ENCODE results near the gene R3HDM2.

R3HDM2 gene

GRCh38 chr12:57385586-57385985 lies 45.3 kb downstream of the R3HDM2 start:
- Histone ChIP-seq H3K27me3 (ENCODE audit: control insufficient read depth in 1 of 2, insufficient read depth in 2 of 2, low read length in 2 of 2) (no peaks in the 10 kb centered on the region), H3K9me3 (ENCODE audit: low read length) (no peaks in the 10 kb centered on the region), H3K36me3 (ENCODE audit: insufficient read depth, low read length) (no peaks in the 10 kb centered on the region), H3K9ac (ENCODE audit: low read length) (no peak overlapping the region), H3K27ac (ENCODE audit: low read depth, low read length) (no peak overlapping the region), H3K4me1 (ENCODE audit: insufficient read depth, low read length) (no peaks in the 10 kb centered on the region), H3K4me3 (ENCODE audit: low read depth in 1 of 2, low read length in 2 of 2) (no peak overlapping the region)

- Histone ChIP-seq H3K27me3 (ENCODE audit: control insufficient read depth in 1 of 2, insufficient read depth in 2 of 2, low read length in 2 of 2) (no peaks in the 10 kb centered on the region), H3K27ac (ENCODE audit: low read depth, low read length) (no peak overlapping the region), H3K36me3 (ENCODE audit: insufficient read depth, low read length) (no peaks in the 10 kb centered on the region), H3K9ac (ENCODE audit: low read length) (no peak overlapping the region), H3K4me1 (ENCODE audit: insufficient read depth, low read length) (no peaks in the 10 kb centered on the region), H3K9me3 (ENCODE audit: low read length) (no peaks in the 10 kb centered on the region), H3K4me3 (ENCODE audit: low read depth in 1 of 2, low read length in 2 of 2) (no peak overlapping the region)
These were observed 46.4 kb downstream of the R3HDM2 start for GRCh38 chr12:57384478-57384877.

- Histone ChIP-seq H3K9ac (ENCODE audit: low read length) (no peak overlapping the region), H3K27me3 (ENCODE audit: control insufficient read depth in 1 of 2, insufficient read depth in 2 of 2, low read length in 2 of 2) (no peaks in the 10 kb centered on the region), H3K4me1 (ENCODE audit: insufficient read depth, low read length) (no peaks in the 10 kb centered on the region), H3K9me3 (ENCODE audit: low read length) (no peaks in the 10 kb centered on the region), H3K36me3 (ENCODE audit: insufficient read depth, low read length) (no peaks in the 10 kb centered on the region), H3K27ac (ENCODE audit: low read depth, low read length) (no peak overlapping the region), H3K4me3 (ENCODE audit: low read depth in 1 of 2, low read length in 2 of 2) (no peak overlapping the region)
These were observed 49.1 kb downstream of the R3HDM2 start for GRCh38 chr12:57381693-57382220.

GRCh38 chr12:57380300-57380699 lies 50.5 kb downstream of the R3HDM2 start:
- Histone ChIP-seq H3K27me3 (ENCODE audit: control insufficient read depth in 1 of 2, insufficient read depth in 2 of 2, low read length in 2 of 2) (no peaks in the 10 kb centered on the region), H3K9ac (ENCODE audit: low read length) (no peak overlapping the region), H3K27ac (ENCODE audit: low read depth, low read length) (no peak overlapping the region), H3K4me1 (ENCODE audit: insufficient read depth, low read length) (no peaks in the 10 kb centered on the region), H3K9me3 (ENCODE audit: low read length) (no peaks in the 10 kb centered on the region), H3K4me3 (ENCODE audit: low read depth in 1 of 2, low read length in 2 of 2) (no peak overlapping the region), H3K36me3 (ENCODE audit: insufficient read depth, low read length) (no peaks in the 10 kb centered on the region)

GRCh38 chr12:57377103-57377840 lies 53.6 kb downstream of the R3HDM2 start:
- Histone ChIP-seq H3K4me1 (ENCODE audit: insufficient read depth, low read length) (peaks cover 3% of the 10 kb centered on the region), H3K27me3 (ENCODE audit: control insufficient read depth in 1 of 2, insufficient read depth in 2 of 2, low read length in 2 of 2) (no peaks in the 10 kb centered on the region), H3K27ac (ENCODE audit: low read depth, low read length) (no peak overlapping the region), H3K9ac (ENCODE audit: low read length) (no peak overlapping the region), H3K36me3 (ENCODE audit: insufficient read depth, low read length) (no peaks in the 10 kb centered on the region), H3K4me3 (ENCODE audit: low read depth in 1 of 2, low read length in 2 of 2) (no peak overlapping the region), H3K9me3 (ENCODE audit: low read length) (no peaks in the 10 kb centered on the region)

- no peaks in the 10 kb centered on the region for H3K27me3 ChIP-seq (ENCODE audit: control insufficient read depth in 1 of 2, insufficient read depth in 2 of 2, low read length in 2 of 2)
- peaks cover 15% of the 10 kb centered on the region for H3K4me1 ChIP-seq (ENCODE audit: insufficient read depth, low read length)
- H3K27ac ChIP-seq (ENCODE audit: low read depth, low read length): no peak overlapping the region
- no peaks in the 10 kb centered on the region for H3K36me3 ChIP-seq (ENCODE audit: insufficient read depth, low read length)
- no peaks in the 10 kb centered on the region for H3K9me3 ChIP-seq (ENCODE audit: low read length)
- H3K9ac ChIP-seq (ENCODE audit: low read length): no peak overlapping the region
- H3K4me3 ChIP-seq (ENCODE audit: low read depth in 1 of 2, low read length in 2 of 2): no peak overlapping the region
These were observed 58.6 kb downstream of the R3HDM2 start for GRCh38 chr12:57372233-57372632.

- Histone ChIP-seq H3K36me3 (ENCODE audit: insufficient read depth, low read length) (no peaks in the 10 kb centered on the region), H3K27ac (ENCODE audit: low read depth, low read length) (no peak overlapping the region), H3K9me3 (ENCODE audit: low read length) (no peaks in the 10 kb centered on the region), H3K4me1 (ENCODE audit: insufficient read depth, low read length) (peaks cover 15% of the 10 kb centered on the region), H3K27me3 (ENCODE audit: control insufficient read depth in 1 of 2, insufficient read depth in 2 of 2, low read length in 2 of 2) (no peaks in the 10 kb centered on the region), H3K9ac (ENCODE audit: low read length) (no peak overlapping the region), H3K4me3 (ENCODE audit: low read depth in 1 of 2, low read length in 2 of 2) (no peak overlapping the region)
These were observed 60.1 kb downstream of the R3HDM2 start for GRCh38 chr12:57370696-57371095.

- Histone ChIP-seq H3K4me3 (ENCODE audit: low read depth in 1 of 2, low read length in 2 of 2) (no peak overlapping the region), H3K9ac (ENCODE audit: low read length) (no peak overlapping the region), H3K27ac (ENCODE audit: low read depth, low read length) (no peak overlapping the region), H3K36me3 (ENCODE audit: insufficient read depth, low read length) (no peaks in the 10 kb centered on the region), H3K4me1 (ENCODE audit: insufficient read depth, low read length) (peaks cover 15% of the 10 kb centered on the region), H3K27me3 (ENCODE audit: control insufficient read depth in 1 of 2, insufficient read depth in 2 of 2, low read length in 2 of 2) (no peaks in the 10 kb centered on the region), H3K9me3 (ENCODE audit: low read length) (no peaks in the 10 kb centered on the region)
These were observed 60.8 kb downstream of the R3HDM2 start for GRCh38 chr12:57370072-57370471.

- H3K4me1 ChIP-seq (ENCODE audit: insufficient read depth, low read length): peaks cover 15% of the 10 kb centered on the region
- H3K27ac ChIP-seq (ENCODE audit: low read depth, low read length): no peak overlapping the region
These were observed 61.6 kb downstream of the R3HDM2 start for GRCh38 chr12:57369202-57369601.

GRCh38 chr12:57368349-57369095 lies 62.3 kb downstream of the R3HDM2 start:
- Histone ChIP-seq H3K9me3 (ENCODE audit: low read length) (no peaks in the 10 kb centered on the region), H3K4me3 (ENCODE audit: low read depth in 1 of 2, low read length in 2 of 2) (no peak overlapping the region), H3K27ac (ENCODE audit: low read depth, low read length) (no peak overlapping the region), H3K4me1 (ENCODE audit: insufficient read depth, low read length) (peaks cover 15% of the 10 kb centered on the region), H3K27me3 (ENCODE audit: control insufficient read depth in 1 of 2, insufficient read depth in 2 of 2, low read length in 2 of 2) (no peaks in the 10 kb centered on the region), H3K9ac (ENCODE audit: low read length) (no peak overlapping the region), H3K36me3 (ENCODE audit: insufficient read depth, low read length) (no peaks in the 10 kb centered on the region)

More at GRCh38 chr12:57369202-57369601, 61.6 kb downstream of the R3HDM2 start:
- Histone ChIP-seq H3K9ac (ENCODE audit: low read length) (no peak overlapping the region), H3K9me3 (ENCODE audit: low read length) (no peaks in the 10 kb centered on the region), H3K36me3 (ENCODE audit: insufficient read depth, low read length) (no peaks in the 10 kb centered on the region), H3K27me3 (ENCODE audit: control insufficient read depth in 1 of 2, insufficient read depth in 2 of 2, low read length in 2 of 2) (no peaks in the 10 kb centered on the region), H3K4me3 (ENCODE audit: low read depth in 1 of 2, low read length in 2 of 2) (no peak overlapping the region)

GRCh38 chr12:57367121-57367520 lies 63.7 kb downstream of the R3HDM2 start:
- no peak overlapping the region for H3K27ac ChIP-seq (ENCODE audit: low read depth, low read length)
- no peaks in the 10 kb centered on the region for H3K27me3 ChIP-seq (ENCODE audit: control insufficient read depth in 1 of 2, insufficient read depth in 2 of 2, low read length in 2 of 2)
- H3K9ac ChIP-seq (ENCODE audit: low read length): no peak overlapping the region
- peaks cover 10% of the 10 kb centered on the region for H3K4me1 ChIP-seq (ENCODE audit: insufficient read depth, low read length)
- H3K36me3 ChIP-seq (ENCODE audit: insufficient read depth, low read length): no peaks in the 10 kb centered on the region
- H3K4me3 ChIP-seq (ENCODE audit: low read depth in 1 of 2, low read length in 2 of 2): no peak overlapping the region
- H3K9me3 ChIP-seq (ENCODE audit: low read length): no peaks in the 10 kb centered on the region

All from muscle layer of colon (tissue), 2 donors.